HepG2 (cell line): ENCODE results near the gene COL5A1. TPM values are rescaled to one million over a fixed set of nuclear protein-coding genes. Genes with fewer than 3 reads are reported as not detected.

Experiments used
- ATAC-seq: fragments of 200-7000 bp; cut with Tn5 transposase; 3 replicates; pipeline ENCODE4 v1.9.1; 2020; ENCODE audit warnings: mild to moderate bottlenecking, moderate library complexity
- BruUV-seq: library from RNA; stranded (reverse); fragments of 400-500 nt; replicated peaks from 2 replicates; lab custom pipeline; 2021; lab: Mats Ljungman, UMichigan
- CTCF ChIA-PET: fragments of 300-600 bp; formaldehyde crosslinking; extraction: SDS; loops from one replicate; lab custom pipeline; 2021; ENCODE audit warnings: low total read pairs, inconsistent platforms, low intra/inter-chr PET ratio; lab: Yijun Ruan, JAX
- POLR2A ChIA-PET: fragments of 350-600 bp; sonication (Branson Sonifier 250); formaldehyde crosslinking; loops from one replicate; lab custom pipeline; 2020; ENCODE audit warnings: antibody characterized with exemption, inconsistent platforms; lab: Yijun Ruan, JAX
- DNase-seq: peaks from one replicate; pipeline ENCODE4 v3.0.0-alpha.2; 2015; ENCODE audit warnings: low spot score
- FAIRE-seq: peaks from 3 replicates; lab custom pipeline; 2011; peaks lifted over from hg19 to GRCh38; lab: Jason Lieb, UNC
- H2AFZ ChIP-seq: one replicate; pipeline ENCODE4 v1.6.1; 2011; ENCODE audit warnings: low read length, inconsistent platforms
- H3K27ac ChIP-seq: fragments of 300-600 bp; 3 replicates; pipeline ENCODE4 v1.8.0; 2011; ENCODE audit warnings: mixed run types, mild to moderate bottlenecking, mixed read lengths, low read length, inconsistent platforms; ENCODE audit not compliant: insufficient read depth; ENCODE audit errors: extremely low read length
- H3K27me3 ChIP-seq, 2 experiments: fragments of 200-600 bp in 1 of 2; 2 replicates in 1 of 2; 3 replicates in 1 of 2; pipeline versions ENCODE4 v1.6.0 to v1.8.0; 2011; ENCODE audit warnings: low read length in 2 of 2, mild to moderate bottlenecking in 2 of 2, moderate library complexity in 2 of 2, inconsistent platforms in 1 of 2; ENCODE audit not compliant: insufficient read depth in 2 of 2, control insufficient read depth in 1 of 2
- H3K36me3 ChIP-seq, 2 experiments: fragments of 200-600 bp in 1 of 2; replicated peaks in 1 of 2; 2 replicates in 1 of 2; 3 replicates in 1 of 2; pipeline versions ENCODE4 v1.5.1 to v1.8.0; 2011; ENCODE audit warnings: low read length in 2 of 2, inconsistent platforms in 1 of 2; ENCODE audit not compliant: insufficient read depth in 2 of 2, control insufficient read depth in 1 of 2
- H3K4me1 ChIP-seq: 2 replicates; pipeline ENCODE4 v1.5.1; 2012; ENCODE audit warnings: low read length, inconsistent platforms; ENCODE audit not compliant: insufficient read depth
- H3K4me2 ChIP-seq: 2 replicates; pipeline ENCODE4 v1.6.0; 2011; ENCODE audit warnings: low read depth, low read length, inconsistent platforms
- H3K4me3 ChIP-seq, 3 experiments: fragments of 200-600 bp in 1 of 3; sonication (generic), shearing (Covaris generic) in 1 of 3; replicated peaks in 1 of 3; 2 replicates each; pipeline ENCODE4 v1.5.1; 2011 to 2016; ENCODE audit warnings: low read length in 3 of 3, inconsistent platforms in 2 of 3, low read depth in 2 of 3, mild to moderate bottlenecking in 2 of 3, control low read depth in 1 of 3, mixed read lengths in 1 of 3; ENCODE audit not compliant: insufficient read depth in 1 of 3
- H3K79me2 ChIP-seq: one replicate; pipeline ENCODE4 v1.6.1; 2011; ENCODE audit warnings: low read length, inconsistent platforms; ENCODE audit not compliant: insufficient read depth
- H3K9ac ChIP-seq: 2 replicates; pipeline ENCODE4 v1.6.0; 2011; ENCODE audit warnings: mild to moderate bottlenecking, low read depth, low read length, inconsistent platforms; ENCODE audit not compliant: insufficient read depth
- H3K9me3 ChIP-seq: 2 replicates; pipeline ENCODE4 v1.5.1; 2012; ENCODE audit warnings: mild to moderate bottlenecking, low read length
- H4K20me1 ChIP-seq: 2 replicates; pipeline ENCODE4 v1.6.0; 2011; ENCODE audit warnings: inconsistent platforms, mild to moderate bottlenecking, low read length, moderate library complexity; ENCODE audit not compliant: insufficient read depth
- FOXA1 ChIP-seq, 2 experiments: fragments of 450-650 bp in 1 of 2; sonication (generic) in 1 of 2; formaldehyde crosslinking in 1 of 2; IDR thresholded peaks; 2 replicates each; pipeline versions ENCODE4 v1.4.0 to v1.6.1; 2016 to 2020; ENCODE audit warnings: missing genetic modification reagents in 1 of 2
- PCBP2 ChIP-seq: fragments of 200-400 bp; formaldehyde crosslinking; optimal IDR thresholded peaks from 2 replicates; pipeline ENCODE3; 2018; ENCODE audit warnings: low read length, low read depth; ENCODE audit not compliant: poor library complexity, severe bottlenecking
- POGZ ChIP-seq: sonication (generic); formaldehyde crosslinking; IDR thresholded peaks from 2 replicates; pipeline ENCODE4 v1.4.0; 2020; ENCODE audit warnings: mild to moderate bottlenecking, missing genetic modification reagents
- REXO4 ChIP-seq: sonication (generic); formaldehyde crosslinking; IDR thresholded peaks from 2 replicates; pipeline ENCODE4 v1.8.0; 2022; ENCODE audit warnings: missing genetic modification reagents, mild to moderate bottlenecking, borderline replicate concordance
- SMARCC2 ChIP-seq: fragments of 450-650 bp; IDR thresholded peaks from 2 replicates; pipeline ENCODE4 v1.6.1; 2017; ENCODE audit warnings: antibody characterized with exemption, mild to moderate bottlenecking
- STAT6 ChIP-seq: sonication (generic); formaldehyde crosslinking; IDR thresholded peaks from 2 replicates; pipeline ENCODE4 v1.4.0; 2020; ENCODE audit warnings: missing genetic modification reagents, mild to moderate bottlenecking, borderline replicate concordance
- ZBTB10 ChIP-seq: sonication (generic); formaldehyde crosslinking; IDR thresholded peaks from 2 replicates; pipeline ENCODE4 v1.4.0; 2020; ENCODE audit warnings: missing genetic modification reagents, borderline replicate concordance
- ZFY ChIP-seq: sonication (generic); formaldehyde crosslinking; IDR thresholded peaks from 2 replicates; pipeline ENCODE4 v1.4.0; 2020; ENCODE audit warnings: missing genetic modification reagents
- ZNF543 ChIP-seq: sonication (generic); formaldehyde crosslinking; IDR thresholded peaks from 2 replicates; pipeline ENCODE4 v1.4.0; 2020; ENCODE audit warnings: mild to moderate bottlenecking, missing genetic modification reagents
- WGBS: methylation state at CpG from one replicate; pipeline ENCODE4 v1.1.6; 2017; ENCODE audit warnings: low lambda C conversion rate; 5-methylcytosine and 5-hydroxymethylcytosine counted together
- in situ Hi-C: cut with HindIII; loops from 2 replicates; pipeline ENCODE4 v1.10.0; 2017; ENCODE audit warnings: low pct_unique_long_range_greater_than_20kb; ENCODE audit not compliant: extremely low pct_ligation_motif_present
- intact Hi-C: fragments of 100-400 bp; cut with micrococcal nuclease; formaldehyde crosslinking; loops from one replicate; pipeline ENCODE4 v1.10.0; 2022; ENCODE audit not compliant: unreplicated experiment
- polyA plus RNA-seq, 8 experiments: library from polyadenylated mRNA; depleted of rRNA in 3 of 8; stranded (reverse) in 7 of 8; unstranded in 1 of 8; fragments of >200 nt; fragmentation: Illumina TruSeq in 4 of 8; extraction: Trizol in 4 of 8; gene quantifications; 2 replicates each; pipeline versions ENCODE4 v1.2.1 to v1.2.3, GENCODE V29; 2011 to 2016; ENCODE audit warnings: low read depth in 4 of 8, missing spikeins in 1 of 8, mixed read lengths in 1 of 8; ENCODE audit not compliant: insufficient read depth in 1 of 8
- total RNA-seq, 5 experiments: library from RNA; depleted of rRNA; stranded (reverse); fragments of >200 nt; fragmentation: Illumina TruSeq; extraction: Trizol; gene quantifications; 2 replicates each; pipeline ENCODE4 v1.2.3, GENCODE V29; 2016; ENCODE audit warnings: low read depth in 1 of 5

COL5A1 gene
- total and polyA plus RNA-seq, 2 of the 13 experiments (the other 11 are each of a cell fraction or from before 2014, with no cell fraction given) = not detected

GRCh38 chr9:134807716-134808446, 166.3 kb downstream of the COL5A1 start:
- peaks cover 5 to 49% of the 10 kb centered on the region in 2 experiments; a peak in 4 of 5 replicates for H3K27me3 ChIP-seq
- TF ChIP-seq PCBP2 = no peak
- no peak for TF ChIP-seq FOXA1 (IDR thresholded peaks at IDR 0.05)
- TF ChIP-seq FOXA1 (CRISPR knock-in tag; IDR thresholded peaks at IDR 0.05) = no peak
- no peak for TF ChIP-seq POGZ
- no peak for TF ChIP-seq REXO4
- no peak for TF ChIP-seq ZFY
- TF ChIP-seq ZBTB10 (CRISPR knock-in tag) = no peak
- TF ChIP-seq ZNF543 = no peak
- TF ChIP-seq SMARCC2 = no peak
- TF ChIP-seq STAT6 = no peak
- H3K4me1 ChIP-seq = no peaks in the 10 kb centered on the region
- no peaks in the 10 kb centered on the region for H3K36me3 ChIP-seq
- H2AFZ ChIP-seq = no peak overlapping the region
- no peak for DNase-seq
- in situ Hi-C loops (no loop called here), intact Hi-C loops (no loop called here)
- FAIRE-seq = no peak
- POLR2A ChIA-PET = no interaction called here
- WGBS = 13% methylated on average over 9 of the region's 9 CpGs
- H3K79me2 ChIP-seq = no peaks in the 10 kb centered on the region
- CTCF ChIA-PET = no interaction called here
- no peak overlapping the region for H3K4me2 ChIP-seq
- no peak overlapping the region for H3K9ac ChIP-seq
- no peak for ATAC-seq
- H3K9me3 ChIP-seq = no peaks in the 10 kb centered on the region
- no TSS peak for BruUV-seq
- no peak overlapping the region for H3K4me3 ChIP-seq
- no peak overlapping the region for H3K27ac ChIP-seq
- no peaks in the 10 kb centered on the region for H4K20me1 ChIP-seq
